Measurements from ENCODE around the gene DBNL. TPM values are rescaled to one million over a fixed set of nuclear protein-coding genes. Genes with fewer than 3 reads are reported as not detected.

The DBNL gene
- polyA plus RNA-seq, 3 donors: 228 to 321 (median 304) TPM

GRCh38 chr7:44067064-44067951 is 22.8 kb downstream of the DBNL start:
- TF ChIP-seq CTCF (IDR thresholded peaks at IDR 0.05): no peak
- intact Hi-C loops (cut with micrococcal nuclease): no loop called here
- DNase-seq: no peak
- no peaks in the 10 kb centered on the region for H3K27me3 ChIP-seq (ENCODE audit: control insufficient read depth in 2 of 2, insufficient read depth in 2 of 2, low read length in 2 of 2)
- Mint-ChIP-seq H3K4me3 (no peak overlapping the region), H3K36me3 (peaks cover 3 to 7% of the 10 kb centered on the region in 2 donors), H3K27ac (peak overlapping the region in 2 of 7 donors; percentile 7 to 8), H3K27me3 (ENCODE audit: low read depth in 3 of 3) (peaks cover 0 to 24% (median 4%) of the 10 kb centered on the region in 3 donors), H3K4me1 (peaks cover 26% of the 10 kb centered on the region), H3K9me3 (peaks cover 0 to 3% (median 0%) of the 10 kb centered on the region in 7 donors)
- H2AFZ ChIP-seq (ENCODE audit: insufficient read depth, low read depth, low read length, poor library complexity, severe bottlenecking): no peak overlapping the region
- peaks cover 2 to 3% of the 10 kb centered on the region in 2 donors for H3K36me3 ChIP-seq (replicated peaks in 1 of 2; ENCODE audit: control insufficient read depth in 1 of 2, insufficient read depth in 2 of 2, low read length in 2 of 2)
- no peak overlapping the region for H3K9ac ChIP-seq (ENCODE audit: insufficient read depth, low read length, poor library complexity, severe bottlenecking)
- H3K79me2 ChIP-seq (ENCODE audit: insufficient read depth, low read length): no peaks in the 10 kb centered on the region
- H3K27ac ChIP-seq (ENCODE audit: low read depth in 1 of 2, low read length in 2 of 2): no peak overlapping the region
- H3K4me2 ChIP-seq (replicated peaks; ENCODE audit: extremely low read depth, low read length, poor library complexity, severe bottlenecking): no peak overlapping the region
- 96% methylated on average over 8 of the region's 11 CpGs for WGBS (ENCODE audit: insufficient coverage)
- no peaks in the 10 kb centered on the region for H3K4me1 ChIP-seq (ENCODE audit: control insufficient read depth in 1 of 2, insufficient read depth in 2 of 2, low read length in 2 of 2)
- H3K9me3 ChIP-seq (replicated peaks in 1 of 2; ENCODE audit: control insufficient read depth in 1 of 2, insufficient read depth in 1 of 2, low read length in 2 of 2): no peaks in the 10 kb centered on the region
- no peak overlapping the region for H3K4me3 ChIP-seq (replicated peaks in 1 of 3; ENCODE audit: low read depth in 2 of 3, low read length in 3 of 3)
- peaks cover 54% of the 10 kb centered on the region for H4K20me1 ChIP-seq (ENCODE audit: insufficient read depth, low read length)

GRCh38 chr7:44068054-44068453 is 23.6 kb downstream of the DBNL start:
- WGBS (ENCODE audit: insufficient coverage): 100% methylated on average over 4 of the region's 7 CpGs
- H3K4me2 ChIP-seq (replicated peaks; ENCODE audit: extremely low read depth, low read length, poor library complexity, severe bottlenecking): no peak overlapping the region
- Mint-ChIP-seq H3K36me3 (peaks cover 4 to 14% of the 10 kb centered on the region in 2 donors), H3K27ac (peak overlapping the region in 2 of 7 donors; percentile 8 to 42), H3K27me3 (ENCODE audit: low read depth in 3 of 3) (peaks cover 0 to 24% (median 4%) of the 10 kb centered on the region in 3 donors), H3K4me1 (peaks cover 33% of the 10 kb centered on the region), H3K9me3 (peaks cover 0 to 3% (median 0%) of the 10 kb centered on the region in 7 donors), H3K4me3 (no peak overlapping the region)
- H2AFZ ChIP-seq (ENCODE audit: insufficient read depth, low read depth, low read length, poor library complexity, severe bottlenecking): no peak overlapping the region
- peaks cover 50% of the 10 kb centered on the region for H4K20me1 ChIP-seq (ENCODE audit: insufficient read depth, low read length)
- intact Hi-C loops (cut with micrococcal nuclease): no loop called here
- no peak overlapping the region for H3K4me3 ChIP-seq (replicated peaks in 1 of 3; ENCODE audit: low read depth in 2 of 3, low read length in 3 of 3)
- no peak overlapping the region for H3K27ac ChIP-seq (ENCODE audit: low read depth in 1 of 2, low read length in 2 of 2)
- H3K9me3 ChIP-seq (replicated peaks in 1 of 2; ENCODE audit: control insufficient read depth in 1 of 2, insufficient read depth in 1 of 2, low read length in 2 of 2): no peaks in the 10 kb centered on the region
- no peak for DNase-seq
- H3K4me1 ChIP-seq (ENCODE audit: control insufficient read depth in 1 of 2, insufficient read depth in 2 of 2, low read length in 2 of 2): peaks cover 0 to 7% of the 10 kb centered on the region in 2 donors
- H3K79me2 ChIP-seq (ENCODE audit: insufficient read depth, low read length): no peaks in the 10 kb centered on the region
- no peak overlapping the region for H3K9ac ChIP-seq (ENCODE audit: insufficient read depth, low read length, poor library complexity, severe bottlenecking)
- no peak for TF ChIP-seq CTCF (IDR thresholded peaks at IDR 0.05)
- H3K36me3 ChIP-seq (replicated peaks in 1 of 2; ENCODE audit: control insufficient read depth in 1 of 2, insufficient read depth in 2 of 2, low read length in 2 of 2): peaks cover 3 to 6% of the 10 kb centered on the region in 2 donors
- H3K27me3 ChIP-seq (ENCODE audit: control insufficient read depth in 2 of 2, insufficient read depth in 2 of 2, low read length in 2 of 2): no peaks in the 10 kb centered on the region
